HepG2 (cell line): Measurements from ENCODE around the gene CHCHD1. TPM values are rescaled to one million over a fixed set of nuclear protein-coding genes. Genes with fewer than 3 reads are reported as not detected.
A peak's percentile ranks its signal among the peaks of the same experiment; 100 is the strongest.

Experiments used
- CREB1 ChIP-seq, 2 experiments: fragments of 450-650 bp in 1 of 2; IDR thresholded peaks; 2 replicates each; pipeline ENCODE4 v1.6.1; 2016 to 2017; ENCODE audit warnings: control low read depth in 1 of 2, mild to moderate bottlenecking in 1 of 2, missing compliant biosample characterization in 1 of 2, missing genetic modification characterization in 1 of 2
- FOSL2 ChIP-seq: sonication (generic); formaldehyde crosslinking; IDR thresholded peaks from 2 replicates; pipeline ENCODE4 v1.4.0; 2020; ENCODE audit warnings: missing genetic modification reagents
- MYC ChIP-seq: sonication (generic); formaldehyde crosslinking; IDR thresholded peaks from 2 replicates; pipeline ENCODE4 v1.9.0; 2021; ENCODE audit warnings: missing genetic modification reagents, borderline replicate concordance
- MYPOP ChIP-seq: sonication (generic); formaldehyde crosslinking; IDR thresholded peaks from 2 replicates; pipeline ENCODE4 v1.8.1; 2023; ENCODE audit warnings: mild to moderate bottlenecking, moderate library complexity, missing genetic modification reagents
- NFAT5 ChIP-seq: sonication (generic); formaldehyde crosslinking; IDR thresholded peaks from 2 replicates; pipeline ENCODE4 v1.4.0; 2020; ENCODE audit warnings: missing genetic modification reagents
- SIX1 ChIP-seq: sonication (generic); formaldehyde crosslinking; IDR thresholded peaks from 2 replicates; pipeline ENCODE4 v1.4.0; 2020; ENCODE audit warnings: missing genetic modification reagents, borderline replicate concordance
- SRSF1 ChIP-seq: fragments of 200-400 bp; formaldehyde crosslinking; optimal IDR thresholded peaks from 2 replicates; pipeline ENCODE3; 2017; ENCODE audit warnings: mild to moderate bottlenecking, low read depth, low read length, moderate library complexity
- ZNF280D ChIP-seq: sonication (generic); formaldehyde crosslinking; IDR thresholded peaks from 2 replicates; pipeline ENCODE4 v1.5.1; 2020; ENCODE audit warnings: mild to moderate bottlenecking, missing genetic modification reagents
- ZNF788 ChIP-seq: sonication (generic); formaldehyde crosslinking; IDR thresholded peaks from 2 replicates; pipeline ENCODE4 v1.5.0; 2020; ENCODE audit warnings: mild to moderate bottlenecking, missing genetic modification reagents, borderline replicate concordance
- polyA plus RNA-seq, 8 experiments: library from polyadenylated mRNA; depleted of rRNA in 3 of 8; stranded (reverse) in 7 of 8; unstranded in 1 of 8; fragments of >200 nt; fragmentation: Illumina TruSeq in 4 of 8; extraction: Trizol in 4 of 8; gene quantifications; 2 replicates each; pipeline versions ENCODE4 v1.2.1 to v1.2.3, GENCODE V29; 2011 to 2016; ENCODE audit warnings: low read depth in 4 of 8, missing spikeins in 1 of 8, mixed read lengths in 1 of 8; ENCODE audit not compliant: insufficient read depth in 1 of 8
- total RNA-seq, 5 experiments: library from RNA; depleted of rRNA; stranded (reverse); fragments of >200 nt; fragmentation: Illumina TruSeq; extraction: Trizol; gene quantifications; 2 replicates each; pipeline ENCODE4 v1.2.3, GENCODE V29; 2016; ENCODE audit warnings: low read depth in 1 of 5
- TF ChIP-seq, protein P1 (sequence below), 2 experiments: sonication (generic) in 1 of 2; formaldehyde crosslinking in 1 of 2; IDR thresholded peaks; 2 replicates each; pipeline versions ENCODE4 v1.6.1 to v1.9.0; 2014 to 2022; ENCODE audit warnings: antibody characterized with exemption in 1 of 2, borderline replicate concordance in 1 of 2, inconsistent platforms in 1 of 2, low read depth in 1 of 2, missing genetic modification reagents in 1 of 2

The CHCHD1 gene
- total and polyA plus RNA-seq, 2 of the 13 experiments (the other 11 are each of a cell fraction or from before 2014, with no cell fraction given) = 36.9 to 71.2 TPM

DNA sequence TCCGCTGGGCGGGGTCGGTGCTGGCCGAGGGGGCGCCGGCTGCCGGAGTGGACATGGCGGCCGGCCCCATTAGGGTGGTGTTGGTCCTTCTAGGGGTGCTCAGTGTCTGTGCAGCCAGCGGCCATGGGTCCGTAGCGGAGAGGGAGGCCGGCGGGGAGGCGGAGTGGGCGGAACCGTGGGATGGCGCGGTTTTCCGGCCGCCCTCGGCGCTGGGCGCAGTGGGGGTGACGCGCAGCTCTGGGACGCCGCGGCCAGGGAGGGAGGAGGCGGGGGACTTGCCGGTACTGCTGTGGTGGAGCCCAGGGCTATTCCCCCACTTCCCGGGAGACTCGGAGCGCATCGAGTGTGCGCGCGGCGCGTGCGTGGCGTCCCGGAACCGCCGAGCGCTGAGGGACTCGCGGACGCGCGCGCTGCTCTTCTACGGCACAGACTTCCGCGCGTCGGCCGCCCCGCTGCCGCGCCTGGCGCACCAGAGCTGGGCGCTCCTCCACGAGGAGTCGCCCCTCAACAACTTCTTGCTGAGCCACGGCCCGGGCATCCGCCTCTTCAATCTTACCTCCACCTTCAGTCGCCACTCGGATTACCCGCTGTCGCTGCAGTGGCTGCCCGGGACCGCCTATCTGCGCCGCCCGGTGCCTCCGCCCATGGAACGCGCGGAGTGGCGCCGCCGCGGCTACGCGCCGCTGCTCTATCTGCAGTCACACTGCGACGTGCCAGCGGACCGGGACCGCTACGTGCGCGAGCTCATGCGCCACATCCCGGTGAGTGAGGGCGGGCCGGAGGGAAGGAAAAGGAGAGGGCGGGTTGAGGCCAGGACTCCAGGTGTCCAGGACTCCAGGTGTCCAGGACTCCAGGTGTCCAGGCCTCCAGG is 9.3 kb upstream of the CHCHD1 start (continued):
- peak; percentile 98 for TF ChIP-seq MYPOP (CRISPR knock-in tag)
- TF ChIP-seq SIX1 = no peak
- TF ChIP-seq, protein P1, sequence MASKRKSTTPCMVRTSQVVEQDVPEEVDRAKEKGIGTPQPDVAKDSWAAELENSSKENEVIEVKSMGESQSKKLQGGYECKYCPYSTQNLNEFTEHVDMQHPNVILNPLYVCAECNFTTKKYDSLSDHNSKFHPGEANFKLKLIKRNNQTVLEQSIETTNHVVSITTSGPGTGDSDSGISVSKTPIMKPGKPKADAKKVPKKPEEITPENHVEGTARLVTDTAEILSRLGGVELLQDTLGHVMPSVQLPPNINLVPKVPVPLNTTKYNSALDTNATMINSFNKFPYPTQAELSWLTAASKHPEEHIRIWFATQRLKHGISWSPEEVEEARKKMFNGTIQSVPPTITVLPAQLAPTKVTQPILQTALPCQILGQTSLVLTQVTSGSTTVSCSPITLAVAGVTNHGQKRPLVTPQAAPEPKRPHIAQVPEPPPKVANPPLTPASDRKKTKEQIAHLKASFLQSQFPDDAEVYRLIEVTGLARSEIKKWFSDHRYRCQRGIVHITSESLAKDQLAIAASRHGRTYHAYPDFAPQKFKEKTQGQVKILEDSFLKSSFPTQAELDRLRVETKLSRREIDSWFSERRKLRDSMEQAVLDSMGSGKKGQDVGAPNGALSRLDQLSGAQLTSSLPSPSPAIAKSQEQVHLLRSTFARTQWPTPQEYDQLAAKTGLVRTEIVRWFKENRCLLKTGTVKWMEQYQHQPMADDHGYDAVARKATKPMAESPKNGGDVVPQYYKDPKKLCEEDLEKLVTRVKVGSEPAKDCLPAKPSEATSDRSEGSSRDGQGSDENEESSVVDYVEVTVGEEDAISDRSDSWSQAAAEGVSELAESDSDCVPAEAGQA (IDR thresholded peaks at IDR 0.05; ENCODE audit: low read depth) = peak; percentile 20; the same call in 1 of the 2 replicates
- TF ChIP-seq, protein P1 (CRISPR knock-in tag; IDR thresholded peaks at IDR 0.05; ENCODE audit: borderline replicate concordance) = no peak
- TF ChIP-seq CREB1 (IDR thresholded peaks at IDR 0.05) = peak; percentile 25; the same call in 1 of the 2 replicates
- TF ChIP-seq CREB1 (CRISPR knock-in tag; IDR thresholded peaks at IDR 0.05) = peak; percentile 37; the same call in 1 of the 2 replicates
- no peak for TF ChIP-seq SRSF1
- TF ChIP-seq ZNF788 (CRISPR knock-in tag) = peak; percentile 18; the same call in 1 of the 2 replicates
- TF ChIP-seq NFAT5 = 0 out of 2 replicates have a peak, but pooled peaks have one; percentile 18
- TF ChIP-seq MYC (CRISPR knock-in tag) = peak; percentile 84
- TF ChIP-seq ZNF280D (CRISPR knock-in tag) = no peak
- 0 out of 2 replicates have a peak, but pooled peaks have one; percentile 10 for TF ChIP-seq FOSL2 (CRISPR knock-in tag)
